Right ventricle myocardium inferior (tissue), 1 donor: Measurements from ENCODE around the gene MPND. TPM values are rescaled to one million over a fixed set of nuclear protein-coding genes. Genes with fewer than 3 reads are reported as not detected.
"Not testable (repeated sequence)": the region's sequence is repeated elsewhere in the genome, so short reads cannot be mapped to it uniquely, and the experiment has no call there.

Experiments
- ATAC-seq: fragments of 200-7000 bp; cut with Tn5 transposase; one replicate; pipeline ENCODE4 v1.9.1; 2020; ENCODE audit warnings: mild to moderate bottlenecking, moderate library complexity
- DNase-seq: peaks from one replicate; pipeline ENCODE4 v3.0.0; 2021; ENCODE audit errors: missing footprints
- intact Hi-C: fragments of 100-400 bp; cut with DNase I; formaldehyde crosslinking; loops from one replicate; pipeline ENCODE4 v1.11.0; 2022
- total RNA-seq: library from RNA; stranded (reverse); fragmentation: NEBNext Ultra II Directional; extraction: Animal tissue kit (Norgen Biotek cat#: 25700); gene quantifications from one replicate; pipeline ENCODE4 v1.2.1, GENCODE V29; 2021
- donor health status: DM: no; HTN: yes; CAD: no; lungs with severe emphysema.

Gene MPND
- total RNA-seq, 1 donor from 2014 or later = 21.0 TPM

DNA sequence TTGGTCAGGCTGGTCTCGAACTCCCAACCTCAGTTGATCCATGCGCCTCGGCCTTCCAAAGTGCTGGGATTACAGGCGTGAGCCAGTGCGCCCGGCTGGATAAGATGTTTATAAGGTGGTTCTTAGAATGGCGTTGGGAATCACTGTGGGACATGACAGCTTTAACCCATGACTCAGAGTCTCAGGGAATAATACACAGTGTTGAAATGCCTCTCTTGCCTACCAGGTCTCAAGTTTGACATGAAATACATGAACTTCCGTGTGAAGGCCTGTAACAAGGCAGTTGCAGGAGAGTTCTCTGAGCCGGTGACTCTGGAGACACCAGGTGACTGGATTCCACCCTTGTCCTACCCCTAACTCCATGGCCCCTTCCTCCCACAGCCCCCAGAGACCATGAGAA lies 26.4 kb upstream of the MPND start:
- intact Hi-C loops = no loop called here
- no peak for DNase-seq
- ATAC-seq = no peak

DNA sequence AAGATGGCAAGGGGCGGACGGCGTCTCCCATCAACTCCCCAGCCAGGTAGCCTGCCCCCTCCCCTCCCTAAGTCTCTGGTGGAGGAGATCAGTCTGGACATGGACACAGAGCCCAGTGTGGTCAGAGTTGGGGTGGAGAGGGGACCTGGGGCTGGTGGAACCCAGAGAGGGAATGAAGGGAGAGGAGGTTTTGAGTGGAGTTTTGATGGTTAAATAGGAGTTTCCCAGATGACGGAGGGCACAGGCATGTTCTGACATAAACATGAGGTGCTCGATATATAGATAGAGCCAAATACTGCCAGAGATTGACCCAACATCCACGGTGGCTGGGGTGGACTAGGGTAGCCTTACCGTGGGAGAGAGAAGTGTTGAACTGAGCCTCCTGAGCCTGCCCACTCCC lies 24.9 kb upstream of the MPND start:
- intact Hi-C loops = no loop called here
- DNase-seq = no peak
- ATAC-seq = no peak

DNA sequence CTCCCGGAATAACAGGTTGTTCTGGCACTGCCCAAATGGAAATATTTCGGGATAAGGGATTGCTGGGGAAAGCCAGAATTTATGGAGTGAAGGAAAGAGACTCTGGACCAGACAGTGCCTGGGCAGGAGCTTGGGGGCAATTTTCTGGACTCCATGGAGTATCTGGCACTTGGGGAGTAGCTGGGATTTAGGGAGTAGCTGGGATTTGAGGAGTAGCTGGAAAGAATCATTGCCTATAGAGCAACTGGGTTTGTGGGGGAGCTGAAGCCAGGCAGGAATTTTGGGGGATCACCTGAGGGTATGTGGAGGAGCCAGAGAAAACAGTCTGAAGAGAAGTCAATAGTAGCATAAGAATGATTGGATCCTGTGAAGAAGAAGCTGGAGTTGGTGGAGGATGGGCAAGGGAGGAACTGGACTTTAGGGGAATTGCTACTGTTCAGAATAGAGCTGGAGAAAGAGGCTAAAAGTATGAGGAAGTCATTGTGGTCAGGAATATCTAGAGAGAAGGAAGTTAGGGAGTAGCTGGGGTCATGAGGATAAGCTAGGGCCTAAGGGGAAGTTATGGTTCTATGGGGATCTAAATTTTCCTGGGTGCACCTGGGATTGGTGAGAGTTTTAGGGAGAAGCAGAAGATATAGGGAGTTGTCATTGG lies 24.2 kb upstream of the MPND start:
- DNase-seq (no peak), ATAC-seq (no peak)
- intact Hi-C loops = no loop called here

DNA sequence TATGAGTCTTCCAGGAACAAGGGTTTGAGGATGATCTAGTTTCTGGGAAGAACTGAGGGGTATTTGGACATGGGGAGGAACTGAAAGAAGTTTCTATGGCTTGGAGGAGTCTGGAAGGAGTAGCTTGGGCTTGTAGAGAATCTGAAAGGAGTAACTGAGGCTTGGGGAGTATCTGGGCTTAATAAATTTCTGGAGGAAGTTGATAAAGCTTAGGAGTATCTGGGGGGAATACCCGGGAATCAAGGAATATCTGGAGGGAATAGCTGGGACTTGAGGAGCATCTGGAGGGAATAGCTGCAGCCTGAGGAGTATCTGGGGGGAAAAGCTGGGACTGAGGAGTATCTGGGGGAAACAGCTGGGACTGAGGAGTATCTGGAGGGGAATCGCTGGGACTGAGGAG lies 22.9 kb upstream of the MPND start:
- DNase-seq = no peak
- ATAC-seq = no peak
- intact Hi-C loops = no loop called here

DNA sequence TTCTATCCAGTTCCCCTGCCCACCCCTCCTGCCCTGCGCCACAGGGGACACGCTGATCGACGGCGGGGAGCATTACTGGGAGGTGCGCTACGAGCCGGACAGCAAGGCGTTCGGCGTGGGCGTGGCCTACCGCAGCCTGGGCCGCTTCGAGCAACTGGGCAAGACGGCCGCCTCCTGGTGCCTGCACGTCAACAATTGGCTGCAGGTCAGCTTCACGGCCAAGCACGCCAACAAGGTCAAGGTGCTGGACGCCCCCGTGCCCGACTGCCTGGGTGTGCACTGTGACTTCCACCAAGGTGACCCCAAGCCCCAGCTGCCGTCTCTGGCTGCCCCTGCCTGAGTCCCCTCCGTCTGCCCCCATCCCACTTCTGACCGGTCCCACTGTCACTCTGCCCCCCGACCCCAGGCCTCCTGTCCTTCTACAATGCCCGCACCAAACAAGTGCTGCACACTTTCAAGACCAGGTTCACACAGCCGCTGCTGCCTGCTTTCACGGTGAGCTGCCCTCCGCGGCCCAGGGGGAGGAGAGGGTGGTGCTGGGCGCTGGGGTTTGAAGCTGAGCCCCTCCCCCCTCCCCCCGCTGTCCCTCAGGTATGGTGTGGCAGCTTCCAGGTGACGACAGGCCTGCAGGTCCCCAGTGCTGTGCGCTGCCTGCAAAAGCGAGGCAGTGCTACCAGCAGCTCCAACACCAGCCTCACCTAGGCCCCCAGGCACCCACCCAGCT lies 20.3 kb upstream of the MPND start:
- intact Hi-C loops = no loop called here
- no peak for DNase-seq
- no peak for ATAC-seq

DNA sequence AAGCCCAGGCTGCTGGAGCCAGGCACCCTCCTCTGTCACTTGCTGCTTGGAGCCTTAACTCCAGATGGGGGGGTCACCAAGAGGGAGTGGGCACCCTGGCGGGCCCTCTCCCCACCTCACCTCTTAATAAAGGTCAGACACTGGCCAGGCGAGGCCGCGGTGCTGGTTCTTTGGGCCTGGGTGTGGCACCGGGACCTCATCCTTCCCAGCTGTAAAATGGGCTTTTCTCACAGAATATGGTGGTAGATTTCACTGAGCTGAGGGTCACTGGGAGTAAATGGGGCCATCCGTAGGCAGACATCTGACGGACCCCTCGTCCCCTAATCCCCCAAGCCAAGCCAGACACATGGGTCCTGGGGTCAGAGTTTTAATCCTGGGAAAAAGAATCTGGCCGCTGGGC lies 19.7 kb upstream of the MPND start:
- ATAC-seq = no peak
- intact Hi-C loops = no loop called here

DNA sequence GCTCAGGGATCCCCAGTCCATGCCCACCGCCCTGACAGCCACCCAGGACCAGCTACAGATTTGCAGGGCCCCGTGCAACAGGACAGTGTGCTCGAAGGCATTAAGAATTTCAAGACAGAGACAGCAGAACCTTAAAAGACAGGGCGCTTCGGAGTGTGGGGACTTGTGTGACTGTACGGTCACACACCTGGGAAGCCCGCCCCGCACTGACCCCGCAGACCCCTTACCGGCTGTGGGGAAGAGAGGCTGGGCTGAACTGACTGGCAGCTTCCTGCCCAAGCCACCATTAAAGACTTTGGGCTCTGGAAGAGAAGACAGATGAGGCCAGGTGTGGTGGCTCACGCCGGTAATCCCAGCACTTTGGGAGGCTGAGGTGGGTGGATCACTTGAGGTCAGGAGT lies 19.1 kb upstream of the MPND start:
- ATAC-seq = no peak
- DNase-seq = no peak
- intact Hi-C loops = no loop called here

More for the DNA sequence above, 19.7 kb upstream of the MPND start:
- DNase-seq = no peak

DNA sequence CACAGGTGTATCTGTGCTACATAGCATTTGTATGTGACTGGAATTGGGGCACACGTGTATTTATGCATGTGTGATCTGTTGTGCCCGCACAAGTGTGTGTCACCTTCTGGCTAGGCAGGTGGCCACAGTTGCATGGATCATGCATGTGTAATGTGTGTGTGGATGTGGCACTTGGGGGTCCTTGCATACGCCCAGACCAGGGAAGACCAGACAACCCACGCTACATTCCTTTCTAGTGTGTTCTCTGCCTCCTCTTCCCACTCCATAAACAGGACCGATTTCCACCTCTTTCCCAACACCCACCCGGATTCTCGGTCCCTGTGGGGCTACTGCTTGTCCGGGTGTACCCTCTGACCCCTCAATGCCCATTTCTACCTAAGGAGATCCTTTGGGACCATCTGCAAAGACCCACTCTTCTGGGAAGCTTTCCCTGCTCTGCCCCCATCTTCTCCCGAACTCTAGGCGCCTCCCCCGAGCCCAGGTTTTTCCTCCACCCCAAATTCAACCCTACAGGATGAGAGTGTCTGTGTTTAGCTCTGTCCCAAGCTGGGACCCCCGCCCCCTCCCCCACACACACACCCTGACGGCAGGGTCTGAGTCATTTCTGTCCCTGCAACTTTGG lies 17.0 kb upstream of the MPND start:
- intact Hi-C loops = no loop called here
- DNase-seq (no peak), ATAC-seq (no peak)

DNA sequence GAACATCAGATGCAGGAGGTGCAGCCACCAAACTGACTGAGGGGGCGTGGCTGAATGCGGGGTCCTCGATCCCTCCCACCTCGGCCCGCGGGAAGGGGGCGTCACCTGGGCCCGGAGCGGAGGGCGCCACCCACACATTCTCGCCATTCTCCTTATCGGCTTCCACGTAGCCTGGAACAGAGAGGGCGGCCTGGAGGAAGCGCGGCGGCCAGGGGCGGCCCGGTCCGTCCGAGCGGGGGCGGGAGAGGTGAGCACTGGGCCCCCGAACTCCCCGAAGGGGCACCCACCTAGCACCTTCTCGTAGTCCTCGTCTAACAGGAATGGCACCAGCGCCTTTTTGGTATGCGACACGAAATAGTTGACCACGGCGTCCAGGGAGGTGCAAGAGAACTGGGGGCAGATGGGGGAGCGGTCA lies 16.5 kb upstream of the MPND start:
- ATAC-seq (no peak), DNase-seq (no peak)
- intact Hi-C loops = no loop called here

DNA sequence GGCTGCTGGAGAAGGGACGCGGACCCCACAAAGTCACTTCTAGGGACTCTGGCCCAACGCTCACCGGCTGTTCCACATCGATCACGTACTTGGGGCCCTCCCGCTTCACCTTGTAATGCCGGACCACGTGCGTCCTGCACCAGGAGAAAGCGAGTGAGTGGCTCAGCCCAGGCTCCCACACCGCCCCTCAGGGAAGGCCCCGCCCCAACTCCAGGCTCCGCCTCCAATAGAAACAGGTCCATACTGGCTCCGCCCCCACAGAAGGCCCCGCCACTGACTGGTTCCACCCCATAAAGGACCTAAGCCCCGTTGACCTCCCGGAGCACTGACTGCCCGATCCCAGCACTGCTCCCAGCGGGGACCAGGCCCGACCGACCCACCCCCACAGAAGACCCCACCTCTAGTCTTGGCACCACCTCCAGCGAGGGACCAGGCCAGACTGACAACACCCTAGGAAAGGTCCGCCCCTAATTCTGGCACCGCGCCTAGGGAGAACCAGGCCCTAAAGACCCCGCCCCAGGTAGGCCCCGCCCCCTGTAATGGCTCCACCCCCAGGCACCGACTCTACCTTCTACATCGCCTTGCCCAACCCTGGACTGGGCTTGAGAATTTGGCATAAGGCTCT lies 16.0 kb upstream of the MPND start:
- ATAC-seq (peak; percentile 40), DNase-seq (peak; percentile 88)
- intact Hi-C loops = no loop called here

DNA sequence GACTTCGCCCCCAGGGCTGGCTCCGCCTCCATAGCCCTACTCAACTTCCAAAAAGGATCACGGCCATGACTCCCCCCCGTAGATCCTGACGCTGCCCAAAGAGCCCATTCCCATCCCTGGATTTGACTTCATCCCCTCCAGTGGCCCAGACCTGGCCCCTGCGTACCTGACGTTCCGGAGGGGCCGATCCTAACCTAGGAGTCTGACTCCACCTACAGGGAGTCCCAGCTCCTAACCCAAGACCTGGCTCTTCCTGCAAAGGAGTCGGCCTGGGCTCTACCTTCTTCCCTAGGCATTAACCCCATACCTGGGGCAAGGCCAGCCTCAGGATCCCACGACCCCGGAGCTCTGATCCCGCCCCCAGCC lies 15.5 kb upstream of the MPND start:
- intact Hi-C loops = loop anchor here (1.0 kb wide), 2 partner anchors 15 to 74 kb away; partner anchors contain the start of genes CHAF1A and MPND
- no peak for DNase-seq
- ATAC-seq = no peak

DNA sequence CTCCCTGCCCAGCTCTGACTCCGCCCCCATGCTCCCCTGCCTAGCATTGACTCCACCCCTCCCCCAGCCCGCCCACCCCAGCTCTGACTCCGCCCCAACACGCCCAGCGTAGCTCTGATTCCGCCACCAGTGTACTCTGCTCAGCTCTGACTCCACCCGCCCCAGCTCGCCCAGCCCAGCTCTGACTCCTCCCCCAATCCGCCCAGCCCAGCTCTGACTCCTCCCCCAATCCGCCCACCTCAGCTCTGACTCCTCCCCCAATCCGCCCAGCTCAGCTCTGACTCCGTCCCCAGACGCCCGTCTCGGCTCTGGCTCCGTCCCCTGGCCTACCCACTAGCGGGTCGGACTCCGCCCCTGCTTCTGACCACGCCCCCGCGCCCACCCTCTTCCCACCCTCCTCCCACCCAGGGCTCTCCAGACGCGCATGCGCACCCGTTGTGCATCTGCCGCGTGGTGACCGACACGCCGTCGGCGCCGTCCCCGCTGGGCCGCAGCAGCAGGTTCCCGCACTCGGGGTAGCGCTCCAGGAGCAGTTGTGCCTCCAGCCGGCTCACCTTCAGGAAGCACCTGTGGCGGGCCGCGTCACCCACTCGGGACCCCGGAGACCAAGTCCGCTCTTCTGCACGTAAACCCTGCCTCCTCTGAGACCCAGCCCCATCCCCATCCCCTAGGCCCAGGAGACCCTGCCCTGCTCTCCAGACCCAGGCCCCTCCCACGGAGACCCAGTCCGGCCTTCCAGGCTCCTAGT lies 14.9 kb upstream of the MPND start:
- DNase-seq = peak; percentile 96
- intact Hi-C loops = loop anchor here (1.0 kb wide), 2 partner anchors 15 to 74 kb away; partner anchors contain the start of genes CHAF1A and MPND
- peak; percentile 94 for ATAC-seq

DNA sequence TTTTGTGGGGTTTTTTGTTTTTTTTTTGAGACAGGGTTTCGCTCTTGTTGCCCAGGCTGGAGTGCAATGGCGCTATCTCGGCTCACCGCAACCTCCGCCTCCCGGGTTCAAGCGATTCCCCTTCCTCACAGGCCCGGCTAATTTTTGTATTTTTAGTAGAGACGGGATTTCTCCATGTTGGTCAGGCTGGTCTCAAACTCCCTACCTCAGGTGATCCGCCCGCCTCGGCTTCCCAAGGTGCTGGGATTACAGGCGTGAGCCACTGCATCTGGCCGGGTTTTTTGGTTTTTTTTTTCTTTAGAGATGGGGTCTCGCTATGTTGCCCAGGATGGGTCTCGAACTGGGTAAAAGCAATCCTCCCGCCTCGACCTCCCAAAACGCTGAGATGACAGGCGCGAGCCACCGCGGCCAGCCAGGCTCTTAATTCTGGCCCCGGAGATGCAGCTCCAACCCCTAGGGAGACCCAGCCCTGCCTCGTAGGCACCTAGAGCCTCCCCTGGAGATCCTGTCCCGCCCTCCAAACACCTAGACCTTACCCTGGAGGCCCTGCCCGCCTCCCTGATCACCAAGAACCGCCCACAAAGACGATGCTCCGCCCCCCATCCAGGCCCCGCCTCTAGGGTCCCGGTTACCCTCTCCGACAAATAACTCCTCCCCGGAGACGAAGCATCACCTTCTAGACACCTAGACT lies 14.2 kb upstream of the MPND start:
- DNase-seq, ATAC-seq: not testable (repeated sequence)
- intact Hi-C loops = loop anchor here (1.0 kb wide), 2 partner anchors 14 to 73 kb away; partner anchors contain the start of genes CHAF1A and MPND

DNA sequence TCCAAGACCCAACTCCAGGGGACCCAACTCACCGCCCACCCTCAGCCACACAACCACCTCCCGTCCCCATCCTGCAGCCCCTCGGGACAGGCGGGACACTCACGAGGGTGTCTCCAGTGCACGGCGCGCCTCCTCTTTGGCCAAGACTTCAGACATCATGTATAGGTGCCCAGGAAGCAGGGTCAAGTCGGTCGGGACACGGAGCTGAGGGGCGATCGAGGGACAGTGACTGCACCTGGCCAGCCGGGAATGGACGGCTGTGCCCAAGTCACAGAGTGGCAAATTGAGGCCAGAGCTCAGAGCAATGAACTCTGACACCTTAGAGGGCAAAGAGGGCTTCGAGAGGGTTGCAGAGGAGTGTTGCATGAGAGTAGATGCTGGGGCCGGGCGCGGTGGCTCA lies 13.5 kb upstream of the MPND start:
- DNase-seq (no peak), ATAC-seq (no peak)
- intact Hi-C loops = no loop called here

DNA sequence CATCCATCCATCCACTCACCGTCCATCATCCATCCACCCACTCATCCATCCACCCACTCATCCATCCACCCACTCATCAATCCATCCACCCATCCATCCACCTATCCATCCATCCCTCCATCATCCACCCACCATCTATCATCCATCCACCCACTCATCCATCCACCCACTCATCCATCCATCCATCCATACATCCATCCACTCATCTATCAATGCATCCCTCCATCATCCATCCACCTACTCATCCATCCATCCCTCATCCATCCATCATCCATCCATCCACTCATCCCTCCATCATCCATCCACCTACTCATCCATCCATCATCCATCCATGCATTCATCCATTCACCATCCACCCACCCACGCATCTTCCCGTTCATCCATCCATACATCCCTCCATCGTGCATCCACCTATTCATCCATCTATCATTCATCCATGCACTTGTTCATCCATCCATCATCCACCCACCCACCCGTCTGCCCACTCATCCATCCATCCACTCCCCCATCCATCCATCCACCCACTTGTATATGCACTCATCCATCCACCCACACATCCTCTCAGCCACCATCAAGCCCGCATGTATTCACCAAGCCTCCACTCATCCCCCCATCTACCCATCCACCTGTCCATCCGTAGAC lies 8.3 kb upstream of the MPND start:
- ATAC-seq (no peak), DNase-seq (no peak)
- intact Hi-C loops = no loop called here

DNA sequence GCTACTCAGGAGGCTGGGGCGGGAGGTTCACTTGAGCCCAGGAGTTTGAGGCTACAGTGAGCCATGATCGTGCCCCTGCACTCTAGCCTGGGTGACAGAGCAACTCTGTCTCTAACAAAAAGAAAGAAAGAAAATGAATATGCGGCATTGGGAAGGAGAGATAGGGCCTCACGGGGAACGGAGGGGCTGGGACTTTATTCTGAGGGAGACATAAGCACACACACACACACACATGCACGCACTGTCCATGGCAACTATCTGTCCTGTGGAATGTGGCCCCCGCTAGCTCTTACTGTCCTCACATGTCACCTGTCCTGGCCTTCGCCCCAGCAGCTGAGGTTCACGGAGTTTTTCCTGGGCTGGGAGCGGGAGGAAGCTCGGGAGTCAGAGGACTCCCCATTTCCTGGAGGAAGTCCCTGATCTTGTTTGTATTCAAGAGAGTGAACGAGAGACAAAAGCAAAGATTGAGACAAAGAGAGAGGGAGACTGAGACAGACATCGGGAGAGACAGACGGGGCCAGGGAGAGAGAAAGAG lies 5.4 kb upstream of the MPND start:
- ATAC-seq = no peak
- intact Hi-C loops = no loop called here
- DNase-seq = no peak

DNA sequence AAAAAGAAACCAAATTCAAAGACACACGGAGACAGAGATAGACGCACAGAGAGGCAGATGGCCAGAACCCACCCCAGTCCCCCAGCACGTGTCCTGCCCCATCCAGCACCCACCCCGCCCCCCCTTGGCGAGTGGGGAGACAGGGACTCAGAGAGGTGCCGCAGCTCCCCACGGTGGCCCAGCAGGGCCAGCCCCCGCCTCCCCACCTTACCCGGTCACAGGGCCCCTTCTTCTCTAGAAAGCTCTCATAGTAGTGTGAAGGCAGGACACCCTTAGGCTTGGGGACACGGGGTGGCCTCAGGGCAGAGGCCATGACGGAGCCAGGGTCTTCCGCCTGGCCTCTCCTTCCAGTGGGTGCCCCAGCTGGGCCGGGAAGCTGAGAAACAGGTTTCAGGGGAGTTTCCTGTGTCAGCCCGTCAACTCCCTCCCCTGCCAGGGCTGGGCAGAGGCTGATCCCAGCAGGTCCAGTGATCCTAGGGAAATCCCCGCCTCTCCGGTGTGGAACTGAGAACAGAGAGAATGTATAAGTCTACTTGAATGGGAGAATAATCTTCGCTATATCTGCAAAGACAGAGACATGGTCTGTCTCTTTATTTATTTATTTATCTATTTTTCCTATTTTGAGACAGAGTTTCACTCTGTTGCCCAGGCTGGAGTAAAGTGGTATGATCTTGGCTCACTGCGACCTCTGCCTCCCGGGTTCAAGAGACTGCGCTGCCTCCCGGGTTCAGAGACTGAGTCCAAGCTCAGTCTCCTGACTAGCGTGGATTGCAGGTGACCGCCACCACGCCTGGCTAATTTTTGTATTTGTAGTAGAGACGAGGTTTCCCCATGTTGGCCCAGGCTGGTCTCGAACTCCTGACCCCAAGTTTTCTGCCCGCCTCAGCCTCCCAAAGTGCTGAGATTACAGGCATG lies 4.7 kb upstream of the MPND start, which contains the start of gene STAP2:
TSS of gene STAP2 (minus strand) at position 387 of the 915 bp plus-strand sequence. CDS start at position 313, 74 bp downstream.
- intact Hi-C loops = no loop called here
- DNase-seq = peak; percentile 11

More for the DNA sequence above, 4.7 kb upstream of the MPND start, which contains the start of gene STAP2:
- ATAC-seq = no peak
